ENCODE measurements around the gene XPO4.

The XPO4 gene

DNA sequence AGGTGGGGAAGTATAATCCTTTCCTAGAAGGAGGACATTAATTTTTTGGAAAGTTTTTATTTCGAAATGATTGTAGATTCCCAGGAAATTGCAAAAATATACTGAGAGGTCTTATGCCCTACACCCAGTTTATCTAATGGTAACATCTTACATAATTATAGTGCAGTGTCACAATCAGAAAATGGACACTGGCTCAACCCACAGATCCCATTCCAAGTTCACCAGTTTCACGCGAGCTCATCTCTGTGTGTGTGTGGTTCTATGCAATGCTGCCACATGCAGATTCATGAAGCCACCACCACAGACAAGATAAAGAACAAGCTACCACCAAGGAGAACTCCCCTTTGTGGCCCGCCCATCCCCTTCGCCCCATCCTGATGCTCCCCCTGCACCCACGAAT, 174.7 kb downstream of the XPO4 start:
- no peaks in the 10 kb centered on the region for H3K9me3 Mint-ChIP-seq
- peaks cover 4% of the 10 kb centered on the region for H3K27me3 Mint-ChIP-seq
- DNase-seq (no peak), ATAC-seq (no peak)
- peaks cover 10% of the 10 kb centered on the region for H3K36me3 Mint-ChIP-seq (ENCODE audit: low read depth)
- H3K4me3 Mint-ChIP-seq, result no peak overlapping the region
- peaks cover 1% of the 10 kb centered on the region for H3K4me1 Mint-ChIP-seq
- no peak overlapping the region for H3K27ac Mint-ChIP-seq
